ENCODE data around the gene CD7. TPM values are rescaled to one million over a fixed set of nuclear protein-coding genes. Genes with fewer than 3 reads are reported as not detected.

CD7 gene
- total RNA-seq, 1 donor from 2014 or later: not detected

DNA sequence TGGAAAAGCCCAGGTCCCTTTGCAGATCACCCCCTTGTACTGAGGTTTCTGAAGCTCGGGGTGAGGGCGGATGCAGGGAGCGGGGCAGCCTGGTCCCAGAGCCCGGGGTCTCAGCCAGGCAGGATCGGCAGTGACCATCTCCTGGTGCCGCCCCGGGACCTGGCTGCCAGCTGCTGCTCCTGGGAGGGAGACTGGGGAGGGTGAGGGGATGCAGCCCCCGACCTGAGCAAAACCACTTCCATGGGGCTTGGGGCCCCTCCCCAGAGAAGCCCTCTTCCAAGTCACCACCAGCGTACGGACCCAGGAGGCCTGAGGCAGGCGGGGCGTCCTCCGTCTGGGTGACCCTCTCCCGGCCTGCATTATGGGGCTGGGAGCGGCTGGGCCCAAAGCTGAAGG, 14.8 kb downstream of the CD7 start:
- Histone ChIP-seq H3K79me2 (ENCODE audit: low read depth) (no peaks in the 10 kb centered on the region), H2AFZ (replicated peaks) (no peak overlapping the region), H3K27me3 (peaks cover 3% of the 10 kb centered on the region), H4K20me1 (ENCODE audit: low read depth) (no peaks in the 10 kb centered on the region), H3K9ac (no peak overlapping the region), H3F3A (ENCODE audit: low read depth) (peaks cover 3% of the 10 kb centered on the region), H3K4me2 (no peak overlapping the region), H3K4me3 (no peak overlapping the region), H3K4me1 (peaks cover 21% of the 10 kb centered on the region), H3K9me3 (ENCODE audit: low read depth) (no peaks in the 10 kb centered on the region), H3K36me3 (no peaks in the 10 kb centered on the region), H3K27ac (no peak overlapping the region)
- Mint-ChIP-seq H3K36me3 (no peaks in the 10 kb centered on the region), H3K27ac (no peak overlapping the region), H3K9me3 (no peaks in the 10 kb centered on the region), H3K4me3 (no peak overlapping the region), H3K27me3 (ENCODE audit: insufficient read depth, low read depth) (peaks cover 4% of the 10 kb centered on the region), H3K4me1 (peaks cover 33% of the 10 kb centered on the region)
- no peak for DNase-seq (ENCODE audit: low spot score)
- TF ChIP-seq EZH2 (IDR thresholded peaks at IDR 0.05) (no peak), CTCF (IDR thresholded peaks at IDR 0.05) (no peak), EZH2phosphoT487 (IDR thresholded peaks at IDR 0.05) (no peak)

DNA sequence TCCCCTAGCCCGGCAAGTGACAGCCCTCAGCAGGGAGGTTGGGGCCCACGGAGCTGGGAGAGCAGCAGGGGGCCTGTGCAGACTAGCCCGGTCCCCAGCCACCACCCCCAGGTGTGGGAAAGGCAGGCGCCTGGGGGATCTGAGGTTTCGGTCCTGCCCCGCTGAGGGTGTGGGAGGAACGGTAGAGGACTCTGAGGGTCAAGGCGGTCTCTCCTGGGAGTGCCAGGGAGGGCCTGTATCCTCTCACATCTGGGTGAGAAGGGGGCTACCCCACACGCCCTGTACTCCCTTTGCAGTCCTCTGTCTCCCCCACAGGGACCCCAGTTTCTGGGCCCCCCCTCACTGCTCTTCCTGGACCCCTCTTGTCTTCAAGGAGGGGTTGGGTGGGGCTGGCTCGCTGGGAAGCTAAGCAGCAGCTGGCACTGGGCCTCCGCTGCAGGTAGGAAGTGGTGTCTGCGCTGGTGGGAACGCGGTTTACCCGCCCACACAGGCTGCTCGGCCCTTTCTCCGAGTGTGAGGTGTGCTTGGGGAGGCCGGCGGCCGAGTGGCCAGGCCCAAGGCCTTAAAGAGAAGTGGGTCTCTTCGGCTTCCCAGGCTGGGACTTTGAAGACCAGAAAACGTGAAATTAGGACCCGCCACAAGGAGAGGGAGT, 15.4 kb downstream of the CD7 start:
- Mint-ChIP-seq H3K27ac (no peak overlapping the region), H3K27me3 (ENCODE audit: insufficient read depth, low read depth) (peaks cover 6% of the 10 kb centered on the region), H3K4me1 (peaks cover 38% of the 10 kb centered on the region), H3K9me3 (no peaks in the 10 kb centered on the region), H3K4me3 (peak overlapping the region; percentile 33), H3K36me3 (no peaks in the 10 kb centered on the region)
- H2AFZ ChIP-seq (replicated peaks): no peak overlapping the region
- H3K27ac ChIP-seq: no peak overlapping the region
- H3K36me3 ChIP-seq: no peaks in the 10 kb centered on the region
- no peak overlapping the region for H3K9ac ChIP-seq
- no peak overlapping the region for H3K4me2 ChIP-seq
- no peak for DNase-seq (ENCODE audit: low spot score)
- no peak for TF ChIP-seq CTCF (IDR thresholded peaks at IDR 0.05)
- no peak for TF ChIP-seq EZH2 (IDR thresholded peaks at IDR 0.05)
- TF ChIP-seq EZH2phosphoT487 (IDR thresholded peaks at IDR 0.05): no peak
- no peak overlapping the region for H3K4me3 ChIP-seq
- peaks cover 8% of the 10 kb centered on the region for H3K27me3 ChIP-seq
- no peaks in the 10 kb centered on the region for H3K9me3 ChIP-seq (ENCODE audit: low read depth)
- H3F3A ChIP-seq (ENCODE audit: low read depth): peaks cover 3% of the 10 kb centered on the region
- no peaks in the 10 kb centered on the region for H4K20me1 ChIP-seq (ENCODE audit: low read depth)
- H3K79me2 ChIP-seq (ENCODE audit: low read depth): no peaks in the 10 kb centered on the region
- H3K4me1 ChIP-seq: peaks cover 21% of the 10 kb centered on the region

GRCh38 chr17:82301300-82301915, 16.0 kb downstream of the CD7 start:
- no peaks in the 10 kb centered on the region for H3K9me3 Mint-ChIP-seq
- Histone ChIP-seq H3K27me3 (peaks cover 14% of the 10 kb centered on the region), H3K4me2 (no peak overlapping the region), H3K79me2 (ENCODE audit: low read depth) (no peaks in the 10 kb centered on the region), H3K9me3 (ENCODE audit: low read depth) (no peaks in the 10 kb centered on the region), H3K4me1 (peaks cover 21% of the 10 kb centered on the region), H3K27ac (no peak overlapping the region), H2AFZ (replicated peaks) (no peak overlapping the region), H3F3A (ENCODE audit: low read depth) (peaks cover 3% of the 10 kb centered on the region), H4K20me1 (ENCODE audit: low read depth) (no peaks in the 10 kb centered on the region), H3K4me3 (no peak overlapping the region), H3K9ac (no peak overlapping the region), H3K36me3 (no peaks in the 10 kb centered on the region)
- no peak overlapping the region for H3K4me3 Mint-ChIP-seq
- H3K27me3 Mint-ChIP-seq (ENCODE audit: insufficient read depth, low read depth): peaks cover 6% of the 10 kb centered on the region
- no peaks in the 10 kb centered on the region for H3K36me3 Mint-ChIP-seq
- peaks cover 44% of the 10 kb centered on the region for H3K4me1 Mint-ChIP-seq
- no peak overlapping the region for H3K27ac Mint-ChIP-seq
- no peak for DNase-seq (ENCODE audit: low spot score)
- no peak for TF ChIP-seq EZH2phosphoT487 (IDR thresholded peaks at IDR 0.05)
- TF ChIP-seq EZH2 (IDR thresholded peaks at IDR 0.05): no peak
- no peak for TF ChIP-seq CTCF (IDR thresholded peaks at IDR 0.05)

Measured in neural progenitor cell (in vitro differentiated cells).